WTC11 (cell line): ENCODE data around the gene PTPMT1.

Experiments
- ATF3 ChIP-seq: sonication (generic); formaldehyde crosslinking; conservative IDR thresholded peaks from 2 replicates; pipeline ENCODE4 v1.8.1; 2022; ENCODE audit warnings: mild to moderate bottlenecking, missing genetic modification reagents
- CREB1 ChIP-seq: sonication (generic); formaldehyde crosslinking; IDR thresholded peaks from 2 replicates; pipeline ENCODE4 v1.8.0; 2023; ENCODE audit warnings: mild to moderate bottlenecking, missing genetic modification reagents
- CTCF ChIP-seq: fragments of 200-600 bp; IDR thresholded peaks from 2 replicates; pipeline ENCODE4 v1.8.0; 2022; ENCODE audit warnings: antibody characterized with exemption
- E2F1 ChIP-seq: sonication (generic); formaldehyde crosslinking; IDR thresholded peaks from 2 replicates; pipeline ENCODE4 v1.8.0; 2022; ENCODE audit warnings: mild to moderate bottlenecking, missing genetic modification reagents
- E2F4 ChIP-seq: sonication (generic); formaldehyde crosslinking; IDR thresholded peaks from 2 replicates; pipeline ENCODE4 v1.8.1; 2022; ENCODE audit warnings: low read depth, mild to moderate bottlenecking, moderate library complexity, missing genetic modification reagents, borderline replicate concordance
- FOXJ3 ChIP-seq: sonication (generic); formaldehyde crosslinking; IDR thresholded peaks from 2 replicates; pipeline ENCODE4 v1.9.0; 2021; ENCODE audit warnings: missing genetic modification reagents, mild to moderate bottlenecking, borderline replicate concordance
- HMGXB4 ChIP-seq: sonication (generic); formaldehyde crosslinking; IDR thresholded peaks from 2 replicates; pipeline ENCODE4 v1.8.1; 2023; ENCODE audit warnings: mild to moderate bottlenecking, moderate library complexity, missing genetic modification reagents
- USF2 ChIP-seq: sonication (generic); formaldehyde crosslinking; IDR thresholded peaks from 2 replicates; pipeline ENCODE4 v1.8.1; 2023; ENCODE audit warnings: mild to moderate bottlenecking, missing genetic modification reagents, moderate library complexity
- ZNF263 ChIP-seq: sonication (generic); formaldehyde crosslinking; IDR thresholded peaks from 2 replicates; pipeline ENCODE4 v1.8.1; 2022; ENCODE audit warnings: low read depth, mild to moderate bottlenecking, moderate library complexity, missing genetic modification reagents
- ZNF416 ChIP-seq: fragments of 250-450 bp; sonication (Bioruptor Pico); IDR thresholded peaks from 2 replicates; pipeline ENCODE4 v1.9.0; 2021; ENCODE audit warnings: mild to moderate bottlenecking, inconsistent platforms

- TF ChIP-seq CREB1: no peak
- no peak for TF ChIP-seq CTCF
- TF ChIP-seq USF2 (CRISPR knock-in tag): no peak
- TF ChIP-seq HMGXB4 (CRISPR knock-in tag): no peak
- no peak for TF ChIP-seq ATF3 (CRISPR knock-in tag)
- TF ChIP-seq ZNF416 (CRISPR knock-in tag): no peak
- no peak for TF ChIP-seq FOXJ3
- no peak for TF ChIP-seq E2F1
- TF ChIP-seq ZNF263 (CRISPR knock-in tag): no peak
- no peak for TF ChIP-seq E2F4 (CRISPR knock-in tag)
Measured at GRCh38 chr11:47551086-47551485, 14.3 kb upstream of the PTPMT1 start.
